Ascending aorta (tissue), 2 donors: ENCODE measurements around the gene CLEC2B. TPM values are rescaled to one million over a fixed set of nuclear protein-coding genes. Genes with fewer than 3 reads are reported as not detected.
"Not testable (repeated sequence)": the region's sequence is repeated elsewhere in the genome, so short reads cannot be mapped to it uniquely, and the experiment has no call there.

ENCODE experiments used
- DNase-seq, 2 donors: peaks; one replicate each; pipeline ENCODE4 v3.0.0-alpha.2; 2019; ENCODE audit warnings: low spot score in 2 of 2
- H3K27ac ChIP-seq, 2 donors: fragments of 200-600 bp; sonication (generic); one replicate each; pipeline ENCODE4 v1.5.1; 2016 to 2017; ENCODE audit warnings: mild to moderate bottlenecking in 1 of 2
- H3K27me3 ChIP-seq: fragments of 200-600 bp; sonication (generic); one replicate; pipeline ENCODE4 v1.5.1; 2017
- H3K36me3 ChIP-seq, 2 donors: fragments of 200-600 bp; sonication (generic); one replicate each; pipeline ENCODE4 v1.5.1; 2016
- H3K4me1 ChIP-seq, 2 donors: fragments of 200-600 bp; sonication (generic); one replicate each; pipeline ENCODE4 v1.5.1; 2016 to 2017; ENCODE audit warnings: mild to moderate bottlenecking in 1 of 2
- H3K4me3 ChIP-seq, 2 donors: fragments of 200-600 bp; sonication (generic); one replicate each; pipeline ENCODE4 v1.5.1; 2016 to 2017; ENCODE audit warnings: mild to moderate bottlenecking in 1 of 2
- H3K9me3 ChIP-seq, 2 donors: fragments of 200-600 bp; sonication (generic); one replicate each; pipeline ENCODE4 v1.5.1; 2016
- CTCF ChIP-seq, 3 experiments: fragments of 200-600 bp in 2 of 3; fragments of 450-650 bp in 1 of 3; sonication (generic) in 2 of 3; IDR thresholded peaks; one replicate each; pipeline ENCODE4 v1.5.1; 2016 to 2019; ENCODE audit warnings: antibody characterized with exemption in 3 of 3, mild to moderate bottlenecking in 1 of 3, moderate library complexity in 1 of 3
- intact Hi-C: fragments of 100-400 bp; cut with DNase I; formaldehyde crosslinking; loops from one replicate; pipeline ENCODE4 v1.15.1; 2023
- total RNA-seq: library from RNA; depleted of rRNA; stranded (reverse); fragments of >200 nt; gene quantifications from one replicate; pipeline ENCODE4 v1.1.0, GENCODE V29; 2016

CLEC2B gene
- total RNA-seq, 1 donor from 2014 or later: 1.1 TPM

DNA sequence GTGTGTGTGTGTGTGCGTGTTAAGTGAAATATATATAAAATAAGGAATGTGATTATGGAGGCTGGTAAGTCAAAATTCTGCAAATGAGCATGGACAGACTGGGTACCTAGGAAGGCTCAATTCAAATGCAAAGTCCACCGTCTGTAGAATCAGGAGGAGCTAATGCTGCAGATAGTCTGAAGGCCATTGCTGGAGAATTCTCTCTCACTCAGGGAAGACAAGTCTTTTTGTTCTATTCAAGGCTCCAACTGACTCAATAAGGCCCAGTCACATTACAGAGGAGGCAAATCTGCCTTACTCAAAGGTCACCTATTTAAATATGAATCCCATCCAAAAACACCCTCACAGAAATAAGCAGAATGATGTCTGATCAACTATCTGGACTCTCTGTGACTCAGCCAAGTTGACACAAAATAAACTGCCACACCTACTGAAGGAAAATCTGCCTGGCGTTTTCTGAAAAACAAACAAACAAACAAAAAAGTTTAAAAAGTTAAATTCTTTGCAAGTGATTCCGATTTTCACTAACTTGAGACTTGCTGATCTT, 11.5 kb upstream of the CLEC2B start:
- DNase-seq: no peak
- H3K36me3 ChIP-seq: no peaks in the 10 kb centered on the region
- TF ChIP-seq CTCF (IDR thresholded peaks at IDR 0.05): no peak
- H3K9me3 ChIP-seq: no peaks in the 10 kb centered on the region
- H3K27ac ChIP-seq: no peak overlapping the region
- no peak overlapping the region for H3K4me3 ChIP-seq
- no peaks in the 10 kb centered on the region for H3K4me1 ChIP-seq
- intact Hi-C loops: no loop called here
- no peaks in the 10 kb centered on the region for H3K27me3 ChIP-seq

DNA sequence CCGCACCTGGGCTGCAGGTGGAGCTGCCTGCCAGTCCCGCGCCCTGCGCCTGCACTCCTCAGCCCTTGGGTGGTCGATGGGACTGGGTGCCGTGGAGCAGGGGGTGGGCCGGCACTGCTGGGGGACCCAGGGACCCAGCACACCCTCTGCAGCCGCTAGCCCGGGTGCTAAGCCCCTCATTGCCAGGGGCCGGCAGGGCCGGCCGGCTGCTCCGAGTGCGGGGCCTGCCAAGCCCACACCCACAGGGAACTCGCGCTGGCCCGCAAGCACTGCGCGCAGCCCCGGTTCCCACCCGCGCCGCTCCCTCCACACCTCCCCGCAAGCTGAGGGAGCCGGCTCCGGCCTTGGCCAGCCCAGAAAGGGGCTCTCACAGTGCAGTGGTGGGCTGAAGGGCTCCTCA, 7.0 kb upstream of the CLEC2B start:
- DNase-seq, intact Hi-C loops, H3K4me3 ChIP-seq, H3K9me3 ChIP-seq, H3K27ac ChIP-seq, H3K4me1 ChIP-seq, H3K36me3 ChIP-seq, H3K27me3 ChIP-seq: not testable (repeated sequence)

DNA sequence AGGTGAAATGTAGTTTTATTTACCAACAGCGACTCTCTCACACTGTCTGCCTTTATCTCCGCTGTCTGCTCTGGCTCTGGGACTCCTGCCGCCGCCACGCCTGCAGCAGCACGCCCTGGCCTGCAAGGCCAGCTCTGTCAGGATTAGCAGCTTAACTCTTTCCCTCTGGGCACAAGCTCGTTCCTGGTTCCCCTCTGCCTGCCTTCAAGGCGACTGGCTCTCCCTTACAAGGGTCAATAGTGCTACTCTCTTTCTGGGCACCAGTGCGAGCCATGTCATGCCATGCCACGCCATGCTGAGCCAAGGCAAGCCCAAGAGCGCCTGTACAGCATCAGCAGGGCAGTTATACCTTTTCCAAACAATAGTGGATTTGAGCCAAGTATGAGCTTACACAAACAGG, 3.6 kb upstream of the CLEC2B start:
- Histone ChIP-seq H3K36me3 (no peaks in the 10 kb centered on the region), H3K4me1 (no peaks in the 10 kb centered on the region), H3K9me3 (no peaks in the 10 kb centered on the region), H3K4me3 (no peak overlapping the region), H3K27me3 (no peaks in the 10 kb centered on the region), H3K27ac (no peak overlapping the region)
- TF ChIP-seq CTCF (IDR thresholded peaks at IDR 0.05): no peak
- intact Hi-C loops: no loop called here
- DNase-seq: no peak

DNA sequence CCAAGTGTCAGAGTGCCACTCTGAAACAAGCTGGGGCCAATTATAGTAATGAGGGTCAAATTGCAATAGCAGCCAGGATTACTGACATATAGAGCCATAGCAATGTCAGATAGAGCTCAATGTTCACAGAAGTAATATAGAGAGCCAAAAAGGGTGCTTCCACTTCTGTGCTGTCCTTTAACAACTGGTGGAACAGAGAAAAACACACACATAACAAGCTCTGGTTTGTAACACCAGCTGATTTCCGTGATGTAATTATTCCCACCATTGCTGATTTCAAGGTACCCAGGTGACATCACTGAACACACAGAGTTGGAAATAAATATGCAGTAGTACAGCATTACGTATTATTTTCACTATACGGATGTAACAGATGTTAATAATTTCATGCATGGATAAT, 3.0 kb upstream of the CLEC2B start:
- DNase-seq: no peak
- TF ChIP-seq CTCF (IDR thresholded peaks at IDR 0.05): no peak
- H3K9me3 ChIP-seq: no peaks in the 10 kb centered on the region
- no peak overlapping the region for H3K27ac ChIP-seq
- intact Hi-C loops: no loop called here
- H3K4me1 ChIP-seq: no peaks in the 10 kb centered on the region
- no peaks in the 10 kb centered on the region for H3K36me3 ChIP-seq
- no peaks in the 10 kb centered on the region for H3K27me3 ChIP-seq
- no peak overlapping the region for H3K4me3 ChIP-seq

DNA sequence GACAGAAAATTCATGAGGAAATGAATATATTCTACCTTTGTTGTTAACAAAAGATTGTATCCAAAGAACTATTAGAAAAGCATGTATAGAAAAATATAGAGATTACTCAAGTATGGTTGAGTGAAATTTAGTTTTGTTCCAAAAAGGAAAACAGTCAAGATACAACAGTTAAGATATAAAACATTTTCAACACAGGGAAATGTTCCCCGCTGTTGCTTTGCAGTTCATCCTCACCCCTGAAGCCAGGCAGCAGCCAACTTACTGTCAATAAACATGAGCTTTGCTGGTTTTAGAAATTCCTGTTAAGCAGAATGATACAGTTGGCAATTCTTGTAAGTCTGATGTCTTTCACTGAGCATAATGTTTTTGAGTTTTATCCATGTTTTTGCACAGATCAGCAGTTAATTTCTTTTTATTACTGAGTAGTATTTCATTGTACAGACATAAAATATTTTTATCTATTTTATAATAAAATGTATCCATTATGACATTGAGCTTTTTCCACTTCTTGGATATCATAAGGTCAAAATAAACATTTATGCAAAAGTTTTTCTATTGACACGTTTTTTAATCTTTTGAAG, 1.2 kb upstream of the CLEC2B start:
- Histone ChIP-seq H3K4me3 (peak overlapping the region; percentile 48 to 52), H3K4me1 (no peaks in the 10 kb centered on the region), H3K27ac (peak overlapping the region; percentile 46 to 58), H3K36me3 (no peaks in the 10 kb centered on the region), H3K27me3 (no peaks in the 10 kb centered on the region), H3K9me3 (no peaks in the 10 kb centered on the region)
- no peak for TF ChIP-seq CTCF (IDR thresholded peaks at IDR 0.05)
- no peak for DNase-seq
- intact Hi-C loops: no loop called here

- intact Hi-C loops: no loop called here
- Histone ChIP-seq H3K36me3 (no peaks in the 10 kb centered on the region), H3K4me3 (peak overlapping the region; percentile 48 to 52), H3K4me1 (no peaks in the 10 kb centered on the region), H3K9me3 (no peaks in the 10 kb centered on the region), H3K27ac (peak overlapping the region; percentile 46 to 58), H3K27me3 (no peaks in the 10 kb centered on the region)
- no peak for TF ChIP-seq CTCF (IDR thresholded peaks at IDR 0.05)
- DNase-seq: no peak
Measured at GRCh38 chr12:9868951-9869306, 225 bp downstream of the CLEC2B start.
